Measurements from ENCODE around the gene R3HDM4.
"Not testable (repeated sequence)": the region's sequence is repeated elsewhere in the genome, so short reads cannot be mapped to it uniquely, and the experiment has no call there.

The R3HDM4 gene

DNA sequence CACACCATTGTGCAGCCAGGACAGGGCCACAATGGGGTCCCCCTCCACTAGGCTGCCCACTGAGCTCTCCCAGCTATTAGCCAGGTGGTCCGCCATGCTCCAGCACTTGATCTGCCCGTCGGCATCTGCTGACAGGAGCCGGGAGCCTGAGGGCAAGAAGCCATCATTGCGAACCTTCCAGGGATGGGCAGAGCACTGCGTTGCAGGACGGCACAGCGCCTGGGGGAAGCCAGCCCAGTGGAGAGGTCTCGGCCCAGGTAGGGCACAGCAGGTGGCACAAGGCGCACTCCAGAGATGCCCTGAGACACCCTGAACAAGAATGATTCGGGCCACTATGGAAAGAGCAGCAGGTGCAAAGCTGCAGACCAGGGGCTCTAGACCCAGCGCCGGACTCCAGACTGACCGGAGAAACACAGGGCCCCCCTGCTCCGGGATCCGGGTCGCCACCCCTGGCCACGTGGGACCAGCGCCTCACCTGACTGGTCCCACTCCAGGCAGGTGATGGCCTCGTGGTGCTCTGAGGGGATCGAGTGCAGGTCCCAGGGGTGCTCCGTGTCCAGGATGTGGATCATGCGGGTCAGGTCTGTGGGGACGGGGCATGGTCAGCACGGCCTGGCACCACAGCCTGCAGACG is 23.2 kb downstream of the R3HDM4 start:
- no peak for DNase-seq

DNA sequence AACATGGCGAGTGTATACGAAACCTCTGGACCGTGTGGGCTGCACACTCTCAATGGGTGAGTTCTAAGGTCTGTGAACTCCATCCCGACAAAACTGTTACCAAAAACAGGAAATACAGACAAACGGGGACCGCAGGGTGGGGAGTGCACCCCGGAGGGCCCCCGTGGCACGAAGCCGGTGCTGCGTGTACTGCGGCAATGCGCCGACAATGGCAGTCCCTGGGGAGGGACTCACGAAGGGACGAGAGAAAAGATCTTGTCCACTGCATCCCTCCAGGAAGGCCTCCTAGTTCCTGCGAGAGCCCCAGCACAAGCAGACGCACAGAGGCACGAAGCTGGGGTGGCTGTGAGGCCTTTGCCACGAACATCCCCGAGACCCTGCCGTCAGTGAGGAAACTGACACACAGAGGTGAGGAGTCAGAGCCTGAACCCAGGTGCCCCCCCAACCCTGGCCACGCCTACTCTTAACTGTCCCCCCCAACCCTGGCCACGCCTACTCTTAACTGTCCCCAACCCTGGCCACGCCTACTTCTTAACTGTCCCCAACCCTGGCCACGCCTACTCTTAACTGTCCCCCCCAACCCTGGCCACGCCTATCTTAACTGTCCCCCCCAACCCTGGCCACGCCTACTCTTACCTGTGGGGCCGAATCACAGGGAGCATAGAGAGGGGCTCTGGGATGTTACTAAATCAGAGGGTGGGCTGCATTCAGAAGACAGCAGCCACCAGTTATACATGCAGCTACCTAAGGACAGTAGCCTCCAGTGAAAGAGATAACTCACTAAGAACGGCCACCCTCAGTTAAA is 24.2 kb downstream of the R3HDM4 start:
- DNase-seq, result no peak

DNA sequence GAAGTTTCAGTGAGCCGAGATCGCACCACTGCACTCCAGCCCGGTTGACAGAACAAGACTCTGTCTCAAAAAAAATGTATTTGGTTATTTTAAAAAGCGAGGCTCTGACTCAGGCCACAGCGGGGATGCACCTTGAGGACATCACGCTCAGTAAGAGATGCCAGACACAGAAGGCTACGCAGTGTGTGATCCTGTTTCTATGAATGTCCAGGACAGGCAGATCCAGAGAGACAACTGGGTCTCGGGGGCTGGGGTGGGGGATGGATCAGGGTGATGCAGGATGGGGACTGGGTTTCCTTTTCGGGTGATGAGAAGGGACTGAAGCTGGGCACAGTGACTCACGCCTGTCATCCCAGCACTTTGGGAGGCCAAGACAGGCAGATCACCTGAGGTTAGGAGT is 25.4 kb downstream of the R3HDM4 start:
- DNase-seq, result no peak

DNA sequence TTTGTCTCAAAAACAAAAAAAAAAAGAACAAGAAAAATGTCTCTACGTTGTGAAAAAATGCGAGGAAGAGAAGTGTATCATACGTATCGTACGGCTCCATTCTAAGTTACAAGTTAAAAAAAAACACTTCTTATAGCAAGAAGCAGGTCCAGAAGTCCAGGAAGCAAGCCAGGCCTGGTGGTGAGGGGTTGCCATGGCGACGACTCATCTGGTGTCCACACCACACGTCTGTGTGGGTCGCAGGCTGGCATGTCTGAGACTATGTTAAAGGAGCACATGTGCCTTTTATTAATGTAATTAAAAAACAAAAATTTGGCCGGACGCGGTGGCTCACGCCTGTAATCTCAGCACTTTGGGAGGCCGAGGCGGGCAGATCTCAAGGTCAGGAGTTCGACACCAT is 25.9 kb downstream of the R3HDM4 start:
- no peak for DNase-seq

DNA sequence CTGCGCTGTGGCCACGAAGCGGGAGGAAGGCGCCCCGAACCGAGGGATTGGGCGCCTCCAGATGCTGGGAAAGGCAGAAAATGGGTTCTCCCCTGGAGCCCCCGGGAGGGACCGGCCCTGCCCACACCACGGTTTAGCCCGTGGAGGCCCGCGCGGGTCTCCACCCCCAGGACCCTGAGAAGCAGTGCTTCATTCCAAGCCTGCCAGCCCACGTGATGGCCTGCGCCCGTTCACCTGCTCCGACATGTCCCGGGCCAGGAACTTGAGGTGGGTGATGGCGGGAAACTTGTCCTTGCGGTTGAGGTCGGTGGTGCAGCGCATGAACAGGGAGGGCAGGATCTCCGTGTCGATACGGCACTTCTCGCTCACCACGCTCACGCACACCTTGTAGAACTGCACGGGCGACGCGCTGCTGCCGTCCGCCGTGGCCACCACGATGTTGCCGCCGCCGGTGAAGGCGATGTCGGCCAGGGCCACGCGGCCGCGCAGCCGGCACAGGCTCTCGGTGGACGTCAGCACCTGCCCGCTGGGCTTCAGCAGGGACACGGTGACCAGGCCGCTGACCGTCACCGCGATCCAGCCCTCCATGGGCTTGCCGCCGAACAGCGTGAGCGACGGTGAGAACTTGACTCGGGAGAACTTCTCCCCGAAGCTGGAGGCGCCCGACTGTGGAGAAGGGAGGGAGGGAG is 27.3 kb downstream of the R3HDM4 start:
- DNase-seq, result no peak

DNA sequence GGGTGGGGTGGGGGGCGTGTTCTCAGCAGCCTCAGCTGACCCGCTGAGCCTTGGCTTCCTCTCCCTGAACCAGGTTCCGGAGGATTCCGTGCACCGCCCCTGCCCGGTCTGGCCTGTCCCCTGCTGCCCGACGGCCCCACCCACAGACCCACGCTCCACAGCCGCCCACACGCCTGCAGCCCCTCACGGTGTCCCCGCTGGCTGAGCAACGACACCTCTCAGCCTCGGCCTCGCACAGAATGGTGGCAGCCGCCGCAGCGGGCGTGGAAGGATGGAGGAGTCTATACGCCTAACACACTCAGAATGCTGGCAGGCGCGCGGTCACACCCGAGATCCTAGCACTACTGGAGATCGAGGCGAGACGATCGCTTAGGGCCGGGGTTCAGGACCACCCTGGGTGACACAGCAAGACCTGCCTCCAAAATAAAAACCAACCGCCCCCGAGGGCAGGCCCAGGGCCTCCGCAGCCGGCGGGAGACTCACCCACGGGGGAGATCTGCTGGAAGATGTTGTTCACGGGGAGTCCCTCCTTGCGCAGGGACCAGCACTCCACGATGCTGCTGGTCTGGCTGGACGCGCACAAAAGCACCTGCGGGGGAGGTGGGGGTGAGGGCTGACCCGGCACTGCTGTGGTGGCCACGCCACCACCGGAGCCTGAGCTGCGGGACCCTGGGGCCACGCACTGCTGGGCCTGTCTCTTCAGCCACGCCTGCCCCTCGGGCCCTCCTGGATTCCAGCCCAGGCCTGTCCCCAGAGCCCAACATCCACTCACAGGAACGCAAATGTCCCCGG is 28.4 kb downstream of the R3HDM4 start:
- DNase-seq, result no peak

DNA sequence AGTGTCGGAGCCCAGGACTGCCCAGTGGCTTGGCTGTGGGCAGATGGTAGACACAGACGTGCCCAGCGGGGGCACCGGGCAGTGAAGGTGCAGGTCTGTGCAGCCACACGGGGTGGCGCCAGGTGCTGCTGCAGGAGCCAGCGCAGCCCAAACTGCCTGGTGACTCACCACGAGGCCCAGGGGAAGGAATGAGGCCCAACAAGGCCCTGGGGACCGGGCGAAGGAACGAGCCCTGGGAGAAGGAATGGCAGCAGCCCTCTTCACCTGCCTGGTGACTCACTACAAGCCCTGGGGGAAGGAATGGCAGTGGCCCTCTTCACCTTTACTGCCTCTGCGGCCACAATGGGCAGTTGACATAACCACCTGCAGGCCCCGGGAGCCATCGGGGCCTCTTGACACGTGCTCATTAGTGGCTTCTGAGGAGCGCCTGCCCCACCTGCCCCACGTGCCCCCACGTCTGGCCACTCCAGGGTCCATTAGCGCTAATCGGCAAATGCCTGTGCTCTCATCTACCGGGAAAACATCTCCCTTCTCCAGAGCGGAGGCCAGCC is 29.3 kb downstream of the R3HDM4 start:
- no peak for DNase-seq

DNA sequence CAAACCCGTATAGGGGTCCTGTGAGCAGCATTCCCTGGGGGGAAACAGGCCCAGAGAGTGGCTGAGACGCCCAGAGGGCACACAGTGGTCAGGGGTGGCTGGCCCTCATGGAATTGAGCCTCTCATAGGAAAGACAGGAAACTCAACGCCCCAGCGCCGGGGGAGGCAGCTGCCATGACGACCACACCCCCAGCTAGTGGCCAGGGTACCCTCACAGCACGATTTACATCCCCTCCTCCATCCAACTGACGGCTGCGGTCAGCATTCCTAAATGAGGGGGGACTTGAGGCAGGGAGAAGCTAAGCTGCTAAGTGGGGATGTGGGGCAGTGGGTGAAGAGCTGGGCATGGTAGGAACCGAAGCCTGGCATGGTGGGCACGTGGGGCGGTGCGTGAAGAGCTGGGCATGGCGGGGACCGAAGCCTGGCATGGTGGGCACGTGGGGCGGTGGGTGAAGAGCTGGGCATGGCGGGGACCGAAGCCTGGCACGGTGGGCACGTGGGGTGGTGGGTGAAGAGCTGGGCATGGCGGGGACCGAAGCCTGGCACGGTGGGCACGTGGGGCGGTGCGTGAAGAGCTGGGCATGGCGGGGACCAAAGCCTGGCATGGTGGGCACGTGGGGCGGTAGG is 30.0 kb downstream of the R3HDM4 start:
- DNase-seq, result no peak

DNA sequence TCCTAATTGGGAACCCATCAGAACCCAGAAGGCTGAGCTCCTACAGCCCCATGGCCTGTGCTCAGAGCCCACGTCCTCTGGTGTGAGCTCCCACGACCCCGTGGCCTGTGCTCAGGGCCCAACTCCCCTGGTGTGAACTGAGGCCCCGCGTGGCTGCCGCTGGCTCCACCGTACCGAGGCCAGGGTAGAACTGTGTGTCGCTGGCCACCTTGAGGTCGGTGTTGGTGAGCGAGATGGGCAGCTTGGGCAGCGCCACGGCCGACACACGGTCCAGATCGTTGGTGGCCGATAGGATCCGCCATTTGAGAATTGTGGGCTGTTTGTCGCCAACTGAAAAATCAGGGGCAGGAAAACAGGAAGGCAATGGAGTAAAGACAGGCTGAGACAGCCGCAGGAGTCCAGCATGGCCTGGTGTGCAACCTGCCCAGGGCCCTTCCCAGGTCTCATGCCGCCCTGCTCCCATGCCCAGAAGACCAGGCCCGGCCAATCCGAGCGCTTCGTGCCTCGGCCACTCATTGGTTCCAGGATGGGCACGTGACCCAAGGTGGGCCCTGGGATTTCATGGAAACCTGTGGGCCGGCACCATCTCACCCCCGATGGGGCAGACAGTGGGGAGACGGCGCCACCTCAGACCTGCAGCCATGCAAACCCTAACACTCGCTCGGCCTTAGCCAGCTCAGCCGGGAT is 31.5 kb downstream of the R3HDM4 start:
- no peak for DNase-seq

DNA sequence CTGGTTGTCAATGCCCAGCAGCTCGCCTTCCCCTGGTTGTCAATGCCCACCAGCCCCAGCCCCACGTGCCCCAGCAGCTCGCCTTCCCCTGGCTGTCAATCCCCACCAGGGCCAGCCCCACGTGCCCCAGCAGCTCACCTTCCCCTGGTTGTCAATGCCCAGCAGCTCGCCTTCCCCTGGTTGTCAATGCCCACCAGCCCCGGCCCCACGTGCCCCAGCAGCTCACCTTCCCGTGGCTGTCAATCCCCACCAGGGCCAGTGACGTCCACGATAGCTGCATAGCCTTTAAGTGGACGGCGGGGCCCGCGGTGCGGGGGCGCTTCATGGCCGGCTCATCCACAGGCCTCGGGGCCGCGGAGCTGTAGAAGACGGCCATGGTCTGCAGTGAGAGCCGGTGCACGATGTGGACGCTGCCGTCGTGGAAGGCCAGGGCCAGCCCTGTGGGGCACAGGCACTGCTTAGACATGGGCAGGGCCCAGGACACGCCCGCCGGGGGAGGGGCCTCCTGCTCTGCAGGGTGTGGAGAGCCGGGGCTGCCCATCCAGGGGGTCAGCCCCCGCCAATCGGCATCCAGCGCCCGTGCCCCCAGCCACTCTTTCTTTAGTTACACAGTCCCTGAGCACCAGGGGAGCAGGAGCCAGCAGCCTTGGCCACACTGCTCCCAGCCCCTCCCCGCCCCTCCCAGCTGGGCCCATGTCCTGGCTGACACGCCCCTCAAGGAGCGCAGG is 33.1 kb downstream of the R3HDM4 start:
- DNase-seq, result no peak

DNA sequence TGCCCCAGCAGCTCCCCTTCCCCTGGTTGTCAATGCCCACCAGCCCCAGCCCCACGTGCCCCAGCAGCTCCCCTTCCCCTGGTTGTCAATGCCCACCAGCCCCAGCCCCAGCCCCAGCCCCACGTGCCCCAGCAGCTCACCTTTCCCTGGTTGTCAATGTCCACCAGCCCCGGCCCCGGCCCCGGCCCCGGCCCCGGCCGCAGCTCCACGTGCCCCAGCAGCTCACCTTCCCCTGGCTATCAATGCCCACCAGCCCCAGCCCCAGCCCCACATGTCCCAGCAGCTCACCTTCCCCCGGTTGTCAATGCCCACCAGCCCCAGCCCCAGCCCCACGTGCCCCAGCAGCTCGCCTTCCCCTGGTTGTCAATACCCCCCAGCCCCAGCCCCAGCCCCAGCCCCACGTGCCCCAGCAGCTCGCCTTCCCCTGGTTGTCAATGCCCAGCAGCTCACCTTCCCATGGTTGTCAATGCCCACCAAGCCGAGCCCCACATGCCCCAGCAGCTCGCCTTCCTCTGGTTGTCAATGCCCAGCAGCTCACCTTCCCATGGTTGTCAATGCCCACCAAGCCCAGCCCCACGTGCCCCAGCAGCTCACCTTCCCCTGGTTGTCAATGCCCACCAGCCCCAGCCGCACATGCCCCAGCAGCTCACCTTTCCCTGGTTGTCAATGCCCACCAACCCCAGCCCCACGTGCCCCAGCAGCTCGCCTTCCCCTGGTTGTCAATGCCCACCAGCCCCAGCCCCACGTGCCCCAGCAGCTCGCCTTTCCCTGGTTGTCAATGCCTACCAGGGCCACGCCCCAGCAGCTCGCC is 34.1 kb downstream of the R3HDM4 start:
- not testable (repeated sequence) for DNase-seq

DNA sequence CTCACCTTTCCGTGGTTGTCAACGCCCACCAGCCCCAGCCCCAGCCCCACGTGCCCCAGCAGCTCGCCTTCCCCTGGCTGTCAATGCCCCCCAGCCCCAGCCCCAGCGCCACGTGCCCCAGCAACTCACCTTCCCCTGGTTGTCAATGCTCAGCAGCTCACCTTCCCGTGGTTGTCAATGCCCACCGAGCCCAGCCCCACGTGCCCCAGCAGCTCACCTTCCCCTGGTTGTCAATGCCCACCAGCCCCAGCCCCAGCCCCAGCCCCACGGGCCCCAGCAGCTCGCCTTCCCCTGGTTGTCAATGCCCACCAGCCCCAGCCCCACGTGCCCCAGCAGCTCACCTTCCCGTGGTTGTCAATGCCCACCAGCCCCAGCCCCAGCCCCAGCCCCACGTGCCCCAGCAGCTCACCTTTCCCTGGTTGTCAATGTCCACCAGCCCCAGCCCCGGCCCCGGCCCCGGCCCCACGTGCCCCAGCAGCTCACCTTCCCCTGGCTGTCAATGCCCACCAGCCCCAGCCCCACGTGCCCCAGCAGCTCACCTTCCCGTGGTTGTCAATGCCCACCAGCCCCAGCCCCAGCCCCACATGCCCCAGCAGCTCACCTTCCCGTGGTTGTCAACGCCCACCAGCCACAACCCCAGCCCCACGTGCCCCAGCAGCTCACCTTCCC is 34.9 kb downstream of the R3HDM4 start:
- not testable (repeated sequence) for DNase-seq

DNA sequence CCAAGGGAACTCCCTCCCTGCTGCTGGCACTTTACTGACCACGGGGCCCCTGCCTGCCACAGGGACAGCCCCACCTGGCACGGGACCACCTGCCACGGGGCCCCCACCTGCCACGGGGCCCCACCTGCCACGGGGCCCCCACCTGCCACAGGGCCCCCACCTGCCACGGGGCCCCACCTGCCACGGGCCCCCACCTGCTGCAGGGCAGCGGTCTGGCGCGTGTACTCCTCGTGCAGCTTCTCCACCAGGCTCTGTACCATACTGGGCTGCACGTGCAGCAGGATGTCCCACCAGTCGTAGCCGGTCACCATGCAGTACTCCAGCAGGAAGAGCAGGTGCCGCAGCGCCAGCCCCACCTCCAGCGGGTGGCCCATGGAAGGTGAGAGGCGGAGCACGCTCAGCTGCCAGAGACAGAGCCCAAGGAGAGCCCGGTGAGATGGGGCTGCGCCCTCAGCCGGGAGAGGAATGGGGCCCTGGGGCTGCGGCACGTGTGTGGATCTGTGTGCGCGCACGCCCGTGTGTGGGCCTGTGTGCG is 36.2 kb downstream of the R3HDM4 start:
- DNase-seq, result no peak

DNA sequence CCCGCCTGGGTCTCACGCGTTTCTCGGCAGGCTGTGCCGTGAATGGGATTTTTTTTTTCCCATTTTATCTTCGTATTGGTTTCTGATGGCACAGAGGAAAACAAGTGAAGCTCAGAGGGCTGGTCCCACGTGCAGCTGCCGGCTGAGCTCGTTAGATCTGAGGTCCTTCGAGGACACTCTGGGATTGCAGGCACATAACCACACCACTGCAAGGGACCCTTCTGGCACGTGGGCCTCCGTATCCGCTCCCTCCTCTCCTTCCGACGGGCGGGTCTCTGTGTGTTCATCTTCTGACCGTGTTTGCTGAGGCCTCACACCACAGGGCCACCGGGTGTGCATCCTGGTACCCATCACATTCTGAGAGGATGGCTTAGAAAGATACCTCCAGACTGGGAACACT is 36.9 kb downstream of the R3HDM4 start:
- DNase-seq, result no peak

DNA sequence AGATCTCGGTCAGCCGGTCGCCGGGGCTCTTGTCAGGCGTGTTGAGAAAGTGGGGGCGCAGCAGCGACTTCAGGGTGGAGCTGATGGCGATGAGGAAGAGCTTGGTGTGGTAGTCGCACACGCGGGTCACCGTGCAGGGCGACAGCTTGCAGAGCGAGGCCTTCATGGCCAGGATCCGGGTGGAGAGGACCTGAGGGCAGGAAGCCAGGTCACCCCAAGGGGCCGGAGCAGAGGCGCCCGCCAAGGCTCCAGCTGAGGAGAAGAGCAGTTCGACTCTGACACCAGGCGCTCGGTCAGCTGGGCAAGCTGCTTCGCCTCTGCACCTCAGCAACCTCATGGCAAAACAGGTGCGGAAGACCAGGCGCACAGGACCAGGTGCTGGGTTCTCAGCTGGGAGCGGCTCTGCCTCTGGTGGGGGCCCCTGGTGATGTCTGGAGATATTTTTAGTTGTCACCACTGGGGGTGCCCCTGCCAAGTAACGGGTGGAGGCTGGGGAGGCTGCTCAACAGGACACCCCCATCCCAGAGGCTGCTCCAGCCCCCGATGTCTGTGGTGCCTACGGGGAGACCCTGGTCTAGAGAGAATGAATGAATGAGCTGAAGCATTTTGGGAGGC is 37.6 kb downstream of the R3HDM4 start:
- no peak for DNase-seq

DNA sequence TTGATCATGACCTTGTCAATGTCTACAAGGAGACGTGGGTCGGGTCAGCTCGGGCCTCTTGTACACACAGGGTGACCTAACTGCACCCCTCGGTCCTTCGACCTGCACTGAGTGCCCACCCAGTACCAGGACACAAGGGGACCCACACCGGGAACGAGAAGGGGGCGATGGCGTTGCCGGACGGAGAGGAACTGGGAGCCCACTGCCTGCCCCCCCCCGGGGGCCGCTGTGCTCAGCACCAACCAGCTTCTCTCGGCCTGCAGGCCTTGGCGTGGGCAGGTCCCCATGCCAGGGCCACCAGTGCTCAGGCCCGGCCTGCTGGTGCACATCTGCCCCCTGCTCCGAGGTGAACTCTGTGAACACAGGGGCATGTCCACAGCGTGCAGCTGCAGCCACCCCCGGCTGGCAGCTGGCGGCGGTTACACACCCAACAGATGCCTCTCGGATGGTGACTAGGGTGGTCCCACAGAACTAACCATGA is 39.4 kb downstream of the R3HDM4 start:
- no peak for DNase-seq

DNA sequence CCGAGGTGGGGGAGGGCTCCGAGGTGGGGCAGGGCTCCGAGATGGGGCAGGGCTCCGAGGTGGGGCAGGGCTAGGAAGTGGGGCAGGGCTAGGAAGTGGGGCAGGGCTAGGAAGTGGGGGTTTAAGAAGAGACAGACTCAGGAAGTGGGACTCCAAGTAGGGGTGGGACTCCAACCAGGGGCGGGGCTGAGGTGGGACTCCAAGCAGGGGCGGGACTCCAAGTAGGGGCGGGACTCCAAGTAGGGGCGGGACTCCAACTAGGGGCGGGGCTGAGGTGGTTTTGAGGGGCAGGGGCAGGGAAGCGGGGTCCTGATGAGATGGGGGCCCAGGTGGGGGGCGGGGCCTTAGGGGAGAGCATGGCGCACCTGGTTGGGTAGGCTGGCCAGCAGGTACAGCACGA is 39.9 kb downstream of the R3HDM4 start:
- DNase-seq, result peak; percentile 82

DNA sequence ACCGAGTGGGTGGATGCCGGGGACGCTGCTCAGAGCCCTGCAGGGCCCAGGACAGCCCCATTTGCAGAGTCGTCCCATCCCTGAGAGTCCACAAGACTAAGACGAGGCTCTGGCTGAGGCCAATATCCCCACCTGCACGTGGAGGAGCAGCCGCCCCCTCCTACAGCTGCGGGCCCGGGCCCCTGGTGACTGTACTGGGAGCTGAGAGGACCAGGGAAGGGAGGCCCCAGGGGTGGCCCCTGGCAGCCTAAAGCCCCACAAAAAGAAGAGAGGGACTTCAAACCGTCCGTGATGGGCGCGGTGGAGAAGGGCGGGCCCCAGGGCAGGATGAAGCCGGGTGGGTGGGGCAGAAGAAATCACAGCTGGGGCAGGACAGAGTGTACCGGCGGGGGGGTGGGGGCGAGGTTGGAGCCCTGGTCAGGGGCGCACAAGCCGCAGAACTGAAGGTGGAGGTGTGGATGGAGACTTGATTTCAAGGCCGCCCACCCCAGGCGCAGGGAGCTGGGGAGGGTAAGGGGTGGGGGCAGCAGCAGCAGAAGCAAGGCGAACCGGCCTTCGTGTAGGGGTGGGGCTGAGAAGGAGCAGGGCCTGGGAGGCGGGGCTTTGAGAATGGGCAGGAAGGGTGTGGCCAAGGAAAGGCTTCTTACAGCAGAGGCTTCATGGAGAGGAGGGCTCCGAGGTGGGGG is 40.6 kb downstream of the R3HDM4 start:
- DNase-seq, result peak; percentile 80
